ENCODE measurements around the gene FARP1.

GRCh38 chr13:98155475-98156109 lies 12.7 kb downstream of the FARP1 start:
- no peak for TF ChIP-seq ZBTB21 (tag by site-specific recombination; IDR thresholded peaks at IDR 0.05)
- no peak for TF ChIP-seq ZNF747 (tag by site-specific recombination; IDR thresholded peaks at IDR 0.05)
- no peak for TF ChIP-seq CTCF (tag by site-specific recombination; IDR thresholded peaks at IDR 0.05)
- TF ChIP-seq ZBTB8A (tag by site-specific recombination; IDR thresholded peaks at IDR 0.05): 0 out of 2 replicates have a peak, but pooled peaks have one; percentile 22
- no peak for TF ChIP-seq ZNF561 (tag by site-specific recombination; IDR thresholded peaks at IDR 0.05; ENCODE audit: borderline replicate concordance)
- TF ChIP-seq ZSCAN23 (tag by site-specific recombination; IDR thresholded peaks at IDR 0.05): no peak
- no peak for TF ChIP-seq ZNF10 (tag by site-specific recombination; IDR thresholded peaks at IDR 0.05)
- no peak for TF ChIP-seq ZNF776 (tag by site-specific recombination; IDR thresholded peaks at IDR 0.05; ENCODE audit: borderline replicate concordance)
- 0 out of 2 replicates have a peak, but pooled peaks have one; percentile 40 for TF ChIP-seq ZNF600 (tag by site-specific recombination; IDR thresholded peaks at IDR 0.05)
- no peak for TF ChIP-seq ZNF24 (tag by site-specific recombination; IDR thresholded peaks at IDR 0.05)
- TF ChIP-seq ZNF146 (tag by site-specific recombination; IDR thresholded peaks at IDR 0.05): no peak
- TF ChIP-seq HOXC10 (CRISPR knock-in tag; IDR thresholded peaks at IDR 0.05): no peak
